Ascending aorta (tissue), 2 donors: ENCODE results near the gene TMEM134. TPM values are rescaled to one million over a fixed set of nuclear protein-coding genes. Genes with fewer than 3 reads are reported as not detected.
"Not testable (repeated sequence)": the region's sequence is repeated elsewhere in the genome, so short reads cannot be mapped to it uniquely, and the experiment has no call there.

Source experiments
- DNase-seq, 2 donors: peaks; one replicate each; pipeline ENCODE4 v3.0.0-alpha.2; 2019; ENCODE audit warnings: low spot score in 2 of 2
- H3K27ac ChIP-seq, 2 donors: fragments of 200-600 bp; sonication (generic); one replicate each; pipeline ENCODE4 v1.5.1; 2016 to 2017; ENCODE audit warnings: mild to moderate bottlenecking in 1 of 2
- H3K27me3 ChIP-seq: fragments of 200-600 bp; sonication (generic); one replicate; pipeline ENCODE4 v1.5.1; 2017
- H3K36me3 ChIP-seq, 2 donors: fragments of 200-600 bp; sonication (generic); one replicate each; pipeline ENCODE4 v1.5.1; 2016
- H3K4me1 ChIP-seq, 2 donors: fragments of 200-600 bp; sonication (generic); one replicate each; pipeline ENCODE4 v1.5.1; 2016 to 2017; ENCODE audit warnings: mild to moderate bottlenecking in 1 of 2
- H3K4me3 ChIP-seq, 2 donors: fragments of 200-600 bp; sonication (generic); one replicate each; pipeline ENCODE4 v1.5.1; 2016 to 2017; ENCODE audit warnings: mild to moderate bottlenecking in 1 of 2
- H3K9me3 ChIP-seq, 2 donors: fragments of 200-600 bp; sonication (generic); one replicate each; pipeline ENCODE4 v1.5.1; 2016
- CTCF ChIP-seq, 3 experiments: fragments of 200-600 bp in 2 of 3; fragments of 450-650 bp in 1 of 3; sonication (generic) in 2 of 3; IDR thresholded peaks; one replicate each; pipeline ENCODE4 v1.5.1; 2016 to 2019; ENCODE audit warnings: antibody characterized with exemption in 3 of 3, mild to moderate bottlenecking in 1 of 3, moderate library complexity in 1 of 3
- intact Hi-C: fragments of 100-400 bp; cut with DNase I; formaldehyde crosslinking; loops from one replicate; pipeline ENCODE4 v1.15.1; 2023
- total RNA-seq: library from RNA; depleted of rRNA; stranded (reverse); fragments of >200 nt; gene quantifications from one replicate; pipeline ENCODE4 v1.1.0, GENCODE V29; 2016

Gene TMEM134
- total RNA-seq, 1 donor from 2014 or later, result 189 TPM

GRCh38 chr11:67491276-67492068 lies 22.4 kb upstream of the TMEM134 start:
- H3K4me3 ChIP-seq, result no peak overlapping the region
- no peak for DNase-seq
- H3K27me3 ChIP-seq, result no peaks in the 10 kb centered on the region
- H3K27ac ChIP-seq, result no peak overlapping the region
- intact Hi-C loops, result no loop called here
- no peaks in the 10 kb centered on the region for H3K4me1 ChIP-seq
- peaks cover 79 to 83% of the 10 kb centered on the region in 2 donors for H3K36me3 ChIP-seq
- TF ChIP-seq CTCF (IDR thresholded peaks at IDR 0.05), result no peak
- no peaks in the 10 kb centered on the region for H3K9me3 ChIP-seq

- H3K9me3 ChIP-seq, result no peaks in the 10 kb centered on the region
- H3K4me1 ChIP-seq, result no peaks in the 10 kb centered on the region
- no peak overlapping the region for H3K27ac ChIP-seq
- H3K36me3 ChIP-seq, result peaks cover 76 to 78% of the 10 kb centered on the region in 2 donors
- intact Hi-C loops, result no loop called here
- no peaks in the 10 kb centered on the region for H3K27me3 ChIP-seq
- no peak overlapping the region for H3K4me3 ChIP-seq
- DNase-seq, result no peak
- no peak for TF ChIP-seq CTCF (IDR thresholded peaks at IDR 0.05)
Observed at GRCh38 chr11:67490727-67491065, 21.6 kb upstream of the TMEM134 start.

GRCh38 chr11:67489885-67490726 lies 21.1 kb upstream of the TMEM134 start:
- no peak overlapping the region for H3K27ac ChIP-seq
- no peak for TF ChIP-seq CTCF (IDR thresholded peaks at IDR 0.05)

GRCh38 chr11:67489203-67489884 lies 20.3 kb upstream of the TMEM134 start:
- intact Hi-C loops, result no loop called here
- peaks cover 66 to 72% of the 10 kb centered on the region in 2 donors for H3K36me3 ChIP-seq
- H3K9me3 ChIP-seq, result no peaks in the 10 kb centered on the region
- no peaks in the 10 kb centered on the region for H3K27me3 ChIP-seq
- no peak overlapping the region for H3K27ac ChIP-seq
- DNase-seq, result no peak
- TF ChIP-seq CTCF (IDR thresholded peaks at IDR 0.05), result no peak
- H3K4me3 ChIP-seq, result no peak overlapping the region
- H3K4me1 ChIP-seq, result peaks cover 0 to 2% of the 10 kb centered on the region in 2 donors

More at GRCh38 chr11:67489885-67490726, 21.1 kb upstream of the TMEM134 start:
- Histone ChIP-seq H3K27me3 (no peaks in the 10 kb centered on the region), H3K4me1 (no peaks in the 10 kb centered on the region), H3K36me3 (peaks cover 70 to 77% of the 10 kb centered on the region in 2 donors), H3K4me3 (no peak overlapping the region), H3K9me3 (no peaks in the 10 kb centered on the region)
- intact Hi-C loops, result no loop called here
- no peak for DNase-seq

GRCh38 chr11:67486481-67487195 lies 17.6 kb upstream of the TMEM134 start:
- Histone ChIP-seq H3K27ac (no peak overlapping the region), H3K27me3 (no peaks in the 10 kb centered on the region), H3K9me3 (no peaks in the 10 kb centered on the region), H3K4me1 (peaks cover 7 to 15% of the 10 kb centered on the region in 2 donors), H3K4me3 (no peak overlapping the region), H3K36me3 (peaks cover 42 to 45% of the 10 kb centered on the region in 2 donors)
- intact Hi-C loops, result no loop called here
- TF ChIP-seq CTCF (IDR thresholded peaks at IDR 0.05), result no peak
- DNase-seq, result no peak

GRCh38 chr11:67485873-67486361 lies 16.9 kb upstream of the TMEM134 start:
- H3K27me3 ChIP-seq, H3K27ac ChIP-seq, intact Hi-C loops, DNase-seq, H3K9me3 ChIP-seq, H3K4me3 ChIP-seq: not testable (repeated sequence)
- H3K36me3 ChIP-seq, result peaks cover 35 to 38% of the 10 kb centered on the region in 2 donors
- peaks cover 7 to 15% of the 10 kb centered on the region in 2 donors for H3K4me1 ChIP-seq
